Measurements from ENCODE around the gene CCNY.

DNA sequence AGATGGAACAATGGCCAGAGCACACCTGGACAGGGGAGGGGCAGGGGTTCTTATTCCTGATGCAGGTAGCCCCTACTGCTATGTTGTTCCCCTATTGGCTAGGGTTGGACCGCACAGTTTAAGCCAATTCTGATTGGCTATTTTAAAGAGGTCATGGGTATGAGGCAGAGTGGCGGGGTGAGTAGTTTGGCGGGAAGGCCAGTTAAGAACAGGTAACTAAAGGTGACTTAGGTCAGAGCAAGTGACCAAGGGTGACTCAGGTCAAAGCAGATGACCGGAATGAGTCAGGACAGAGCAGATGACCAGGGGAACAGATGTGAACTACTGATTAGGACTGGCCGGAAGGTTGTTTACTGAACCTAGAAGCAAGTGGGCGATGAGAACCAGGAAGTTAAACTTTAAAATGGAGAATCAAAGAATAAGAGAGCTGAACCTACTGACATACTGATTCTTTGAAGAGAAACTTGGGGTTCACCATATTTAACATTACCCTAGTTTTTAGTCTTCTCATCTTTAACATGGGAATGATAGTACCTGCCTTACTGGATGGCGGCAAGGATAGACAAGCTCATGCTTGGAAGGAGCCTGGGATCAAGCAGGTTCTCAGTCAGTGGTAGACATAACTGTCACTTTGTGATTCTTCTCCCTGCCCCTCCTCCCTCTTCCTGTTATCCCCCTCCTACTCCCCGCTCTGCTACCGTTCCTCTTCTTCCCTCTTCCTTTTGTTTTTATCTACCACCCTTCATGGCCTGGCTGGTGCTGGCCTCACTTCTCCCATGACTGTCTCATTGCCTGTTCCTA, 55.0 kb downstream of the CCNY start:
- TF ChIP-seq, protein P1, sequence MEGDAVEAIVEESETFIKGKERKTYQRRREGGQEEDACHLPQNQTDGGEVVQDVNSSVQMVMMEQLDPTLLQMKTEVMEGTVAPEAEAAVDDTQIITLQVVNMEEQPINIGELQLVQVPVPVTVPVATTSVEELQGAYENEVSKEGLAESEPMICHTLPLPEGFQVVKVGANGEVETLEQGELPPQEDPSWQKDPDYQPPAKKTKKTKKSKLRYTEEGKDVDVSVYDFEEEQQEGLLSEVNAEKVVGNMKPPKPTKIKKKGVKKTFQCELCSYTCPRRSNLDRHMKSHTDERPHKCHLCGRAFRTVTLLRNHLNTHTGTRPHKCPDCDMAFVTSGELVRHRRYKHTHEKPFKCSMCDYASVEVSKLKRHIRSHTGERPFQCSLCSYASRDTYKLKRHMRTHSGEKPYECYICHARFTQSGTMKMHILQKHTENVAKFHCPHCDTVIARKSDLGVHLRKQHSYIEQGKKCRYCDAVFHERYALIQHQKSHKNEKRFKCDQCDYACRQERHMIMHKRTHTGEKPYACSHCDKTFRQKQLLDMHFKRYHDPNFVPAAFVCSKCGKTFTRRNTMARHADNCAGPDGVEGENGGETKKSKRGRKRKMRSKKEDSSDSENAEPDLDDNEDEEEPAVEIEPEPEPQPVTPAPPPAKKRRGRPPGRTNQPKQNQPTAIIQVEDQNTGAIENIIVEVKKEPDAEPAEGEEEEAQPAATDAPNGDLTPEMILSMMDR (IDR thresholded peaks at IDR 0.05; ENCODE audit: low read depth, low read length) = no peak
- no peak for TF ChIP-seq EZH2phosphoT487 (IDR thresholded peaks at IDR 0.05; ENCODE audit: low read depth)

Data from OCI-LY3 (cell line).